Measurements from ENCODE around the gene ANO9.

The ANO9 gene

GRCh38 chr11:409008-409599, 32.7 kb downstream of the ANO9 start:
- H3K4me3 ChIP-seq (replicated peaks in 1 of 2; ENCODE audit: low read depth in 2 of 2, low read length in 2 of 2): no peak overlapping the region
- no peak for TF ChIP-seq CTCF (IDR thresholded peaks at IDR 0.05; ENCODE audit: low read depth, low read length)
- no peak for DNase-seq (ENCODE audit: low read depth in 2 of 2)

- no peak for TF ChIP-seq CTCF (IDR thresholded peaks at IDR 0.05; ENCODE audit: low read depth, low read length)
- no peak overlapping the region for H3K4me3 ChIP-seq (replicated peaks in 1 of 2; ENCODE audit: low read depth in 2 of 2, low read length in 2 of 2)
- DNase-seq (ENCODE audit: low read depth in 2 of 2): no peak
Measured at GRCh38 chr11:408154-409007, 33.4 kb downstream of the ANO9 start.

DNA sequence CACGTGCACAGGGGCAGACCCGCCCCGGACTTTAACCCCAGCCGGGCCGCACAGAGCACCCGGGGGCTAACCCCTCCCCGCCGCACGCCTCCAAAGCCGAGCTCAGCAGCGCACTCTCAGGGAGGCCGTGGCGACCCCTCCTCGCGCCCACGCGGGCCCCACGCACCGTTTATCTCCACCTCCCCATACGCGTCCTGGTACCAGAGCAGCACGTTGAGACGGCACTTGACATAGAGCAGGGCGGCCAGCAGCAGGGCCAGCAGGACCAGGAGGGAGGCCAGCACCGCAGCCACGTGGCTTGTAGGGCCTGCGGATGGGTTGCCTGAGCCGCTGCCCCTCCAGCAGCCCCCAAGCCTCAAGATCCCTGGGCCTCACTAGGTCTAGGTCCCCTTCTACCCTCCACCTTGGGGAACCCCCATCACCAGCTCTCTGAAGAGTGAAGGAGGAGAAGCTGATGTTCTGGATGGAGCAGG, 34.1 kb downstream of the ANO9 start:
- no peak for TF ChIP-seq CTCF (IDR thresholded peaks at IDR 0.05; ENCODE audit: low read depth, low read length)
- H3K4me3 ChIP-seq (replicated peaks in 1 of 2; ENCODE audit: low read depth in 2 of 2, low read length in 2 of 2): no peak overlapping the region
- DNase-seq (ENCODE audit: low read depth in 2 of 2): no peak

DNA sequence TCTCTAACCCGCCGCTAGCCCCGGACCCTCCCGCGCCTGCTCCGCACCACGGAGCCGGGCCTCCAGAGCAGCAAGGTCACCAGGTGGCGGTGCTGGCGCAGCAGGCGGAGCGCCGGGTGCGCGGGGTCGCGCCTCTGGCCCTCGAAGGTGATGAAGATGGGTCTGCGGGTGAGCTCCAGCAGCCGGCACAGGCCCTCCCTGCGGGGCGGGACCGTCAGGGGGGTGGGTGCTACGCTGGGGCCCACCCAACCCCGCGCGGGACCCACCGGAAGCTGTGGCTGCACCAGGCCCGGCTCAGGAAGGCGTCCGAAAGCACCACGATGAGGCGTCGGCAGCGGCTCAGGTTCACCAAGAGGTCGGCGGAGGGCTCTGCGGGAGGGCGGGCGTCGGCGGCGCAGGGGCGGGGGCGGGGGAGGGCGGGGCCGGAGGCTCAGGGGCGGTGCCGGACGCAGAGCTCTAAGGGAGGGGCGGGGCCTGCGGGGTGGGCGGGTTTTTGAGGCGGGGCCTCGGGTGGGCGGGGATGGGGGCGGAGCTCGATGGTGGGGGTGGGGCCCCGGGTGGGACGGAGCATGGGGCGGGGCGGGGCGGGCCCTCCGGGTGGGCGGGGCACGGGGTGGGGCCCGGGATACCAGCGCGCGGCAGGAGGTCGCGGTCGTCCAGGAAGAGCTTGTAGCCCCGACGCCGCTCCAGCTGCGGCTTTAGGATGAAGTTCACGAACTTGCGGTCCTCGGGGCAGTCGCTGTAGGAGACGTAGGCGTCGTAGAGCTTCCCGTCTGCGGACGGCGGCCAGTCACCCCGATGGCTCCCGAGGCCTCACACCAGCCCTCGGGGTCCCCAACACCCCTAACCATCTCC, 34.8 kb downstream of the ANO9 start:
- TF ChIP-seq CTCF (IDR thresholded peaks at IDR 0.05; ENCODE audit: low read depth, low read length): no peak
- peak overlapping the region; percentile 46 to 64 for H3K4me3 ChIP-seq (replicated peaks in 1 of 2; ENCODE audit: low read depth in 2 of 2, low read length in 2 of 2)
- peak; percentile 78 to 89 for DNase-seq (ENCODE audit: low read depth in 2 of 2)

- no peak for DNase-seq (ENCODE audit: low read depth in 2 of 2)
- peak overlapping the region; percentile 46 to 64 for H3K4me3 ChIP-seq (replicated peaks in 1 of 2; ENCODE audit: low read depth in 2 of 2, low read length in 2 of 2)
- no peak for TF ChIP-seq CTCF (IDR thresholded peaks at IDR 0.05; ENCODE audit: low read depth, low read length)
Measured at GRCh38 chr11:405954-406795, 35.6 kb downstream of the ANO9 start.

All from cardiac fibroblast (primary cell).